Testis (tissue), 2 donors: Measurements from ENCODE around the gene DHCR24.

Source experiments
- CTCF ChIP-seq, 3 experiments: fragments of 450-650 bp in 2 of 3; fragments of 200-600 bp in 1 of 3; sonication (generic) in 1 of 3; IDR thresholded peaks; one replicate each; pipeline ENCODE4 v1.5.1; 2016 to 2019; ENCODE audit warnings: antibody characterized with exemption in 3 of 3, mild to moderate bottlenecking in 2 of 3, moderate library complexity in 1 of 3
- POLR2A ChIP-seq: fragments of 450-650 bp; IDR thresholded peaks from one replicate; pipeline ENCODE4 v1.6.1; 2017; ENCODE audit warnings: antibody characterized with exemption, mild to moderate bottlenecking, moderate library complexity

GRCh38 chr1:54934869-54935268 is 47.9 kb upstream of the DHCR24 start:
- no peak for TF ChIP-seq CTCF (IDR thresholded peaks at IDR 0.05)
- TF ChIP-seq POLR2A: no peak
